ENCODE results near the gene SYNE2. TPM values are rescaled to one million over a fixed set of nuclear protein-coding genes. Genes with fewer than 3 reads are reported as not detected.

Gene SYNE2
- total RNA-seq, 1 experiment from 2014 or later, result 71.1 TPM

DNA sequence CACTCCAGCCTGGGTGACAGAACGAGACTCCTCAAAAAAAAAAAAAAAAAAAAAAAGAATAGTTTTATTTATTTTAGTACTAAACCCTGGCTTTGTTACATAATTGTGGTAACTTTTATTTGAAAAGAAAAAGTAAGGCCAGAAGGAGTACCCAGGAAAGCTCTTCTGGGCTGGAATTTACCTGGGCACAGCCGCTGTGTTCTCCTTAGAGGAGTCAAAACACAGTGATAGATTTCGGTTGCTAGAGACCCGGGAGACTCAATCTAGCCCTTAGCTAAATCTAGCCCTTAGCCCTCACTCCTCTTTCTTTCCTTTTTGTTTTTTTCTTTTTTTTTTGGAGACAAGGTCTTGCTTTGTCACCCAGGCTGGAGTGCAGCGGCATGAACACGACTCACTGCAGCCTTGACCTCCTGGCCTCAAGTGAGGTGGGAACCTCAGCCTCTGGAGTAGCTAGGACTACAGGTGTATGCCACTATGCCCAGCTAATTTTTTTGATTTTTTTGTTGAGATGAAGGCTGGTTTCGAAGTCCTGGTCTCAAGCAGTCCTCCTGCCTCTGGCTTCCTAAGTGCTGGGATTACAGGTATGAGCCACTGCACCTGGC lies 49.7 kb downstream of the SYNE2 start:
- POLR2A ChIA-PET, result no interaction called here
- ATAC-seq, result peak; percentile 26; the same call in 1 of the 2 replicates
- CTCF ChIA-PET, result interaction anchor here (0.9 kb wide), 1 partner anchor 61 kb away, joined by 3 read pairs; no protein-coding TSS in a partner anchor
- Mint-ChIP-seq H3K36me3 (peaks cover 5% of the 10 kb centered on the region), H3K27ac (peak overlapping the region; percentile 67), H3K4me1 (peaks cover 47% of the 10 kb centered on the region), H3K4me3 (no peak overlapping the region), H3K9me3 (peaks cover 16% of the 10 kb centered on the region), H3K27me3 (ENCODE audit: low read depth) (no peaks in the 10 kb centered on the region)
- TF ChIP-seq FOXK1 (CRISPR knock-in tag; IDR thresholded peaks at IDR 0.05) (no peak), ZNF232 (CRISPR knock-in tag; IDR thresholded peaks at IDR 0.05) (no peak), E2F4 (CRISPR knock-in tag; IDR thresholded peaks at IDR 0.05; ENCODE audit: borderline replicate concordance, low read depth) (no peak), ZNF138 (CRISPR knock-in tag; conservative IDR thresholded peaks at IDR 0.05) (no peak), ZNF317 (CRISPR knock-in tag; IDR thresholded peaks at IDR 0.05; ENCODE audit: borderline replicate concordance, low read depth) (no peak), NR2C2 (CRISPR knock-in tag; IDR thresholded peaks at IDR 0.05) (no peak), NR1H2 (CRISPR knock-in tag; IDR thresholded peaks at IDR 0.05) (no peak), ELF4 (CRISPR knock-in tag; IDR thresholded peaks at IDR 0.05; ENCODE audit: low read depth) (no peak), ERG (CRISPR knock-in tag; IDR thresholded peaks at IDR 0.05) (no peak), ETV6 (CRISPR knock-in tag; IDR thresholded peaks at IDR 0.05) (no peak), ZBTB21 (CRISPR knock-in tag; IDR thresholded peaks at IDR 0.05; ENCODE audit: borderline replicate concordance) (no peak), TEAD1 (CRISPR knock-in tag; IDR thresholded peaks at IDR 0.05) (no peak), SOX15 (CRISPR knock-in tag; IDR thresholded peaks at IDR 0.05) (no peak)
- TF ChIP-seq, protein P1, sequence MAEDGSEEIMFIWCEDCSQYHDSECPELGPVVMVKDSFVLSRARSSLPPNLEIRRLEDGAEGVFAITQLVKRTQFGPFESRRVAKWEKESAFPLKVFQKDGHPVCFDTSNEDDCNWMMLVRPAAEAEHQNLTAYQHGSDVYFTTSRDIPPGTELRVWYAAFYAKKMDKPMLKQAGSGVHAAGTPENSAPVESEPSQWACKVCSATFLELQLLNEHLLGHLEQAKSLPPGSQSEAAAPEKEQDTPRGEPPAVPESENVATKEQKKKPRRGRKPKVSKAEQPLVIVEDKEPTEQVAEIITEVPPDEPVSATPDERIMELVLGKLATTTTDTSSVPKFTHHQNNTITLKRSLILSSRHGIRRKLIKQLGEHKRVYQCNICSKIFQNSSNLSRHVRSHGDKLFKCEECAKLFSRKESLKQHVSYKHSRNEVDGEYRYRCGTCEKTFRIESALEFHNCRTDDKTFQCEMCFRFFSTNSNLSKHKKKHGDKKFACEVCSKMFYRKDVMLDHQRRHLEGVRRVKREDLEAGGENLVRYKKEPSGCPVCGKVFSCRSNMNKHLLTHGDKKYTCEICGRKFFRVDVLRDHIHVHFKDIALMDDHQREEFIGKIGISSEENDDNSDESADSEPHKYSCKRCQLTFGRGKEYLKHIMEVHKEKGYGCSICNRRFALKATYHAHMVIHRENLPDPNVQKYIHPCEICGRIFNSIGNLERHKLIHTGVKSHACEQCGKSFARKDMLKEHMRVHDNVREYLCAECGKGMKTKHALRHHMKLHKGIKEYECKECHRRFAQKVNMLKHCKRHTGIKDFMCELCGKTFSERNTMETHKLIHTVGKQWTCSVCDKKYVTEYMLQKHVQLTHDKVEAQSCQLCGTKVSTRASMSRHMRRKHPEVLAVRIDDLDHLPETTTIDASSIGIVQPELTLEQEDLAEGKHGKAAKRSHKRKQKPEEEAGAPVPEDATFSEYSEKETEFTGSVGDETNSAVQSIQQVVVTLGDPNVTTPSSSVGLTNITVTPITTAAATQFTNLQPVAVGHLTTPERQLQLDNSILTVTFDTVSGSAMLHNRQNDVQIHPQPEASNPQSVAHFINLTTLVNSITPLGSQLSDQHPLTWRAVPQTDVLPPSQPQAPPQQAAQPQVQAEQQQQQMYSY (CRISPR knock-in tag; IDR thresholded peaks at IDR 0.05), result no peak
- no peak for DNase-seq (ENCODE audit: low spot score)

DNA sequence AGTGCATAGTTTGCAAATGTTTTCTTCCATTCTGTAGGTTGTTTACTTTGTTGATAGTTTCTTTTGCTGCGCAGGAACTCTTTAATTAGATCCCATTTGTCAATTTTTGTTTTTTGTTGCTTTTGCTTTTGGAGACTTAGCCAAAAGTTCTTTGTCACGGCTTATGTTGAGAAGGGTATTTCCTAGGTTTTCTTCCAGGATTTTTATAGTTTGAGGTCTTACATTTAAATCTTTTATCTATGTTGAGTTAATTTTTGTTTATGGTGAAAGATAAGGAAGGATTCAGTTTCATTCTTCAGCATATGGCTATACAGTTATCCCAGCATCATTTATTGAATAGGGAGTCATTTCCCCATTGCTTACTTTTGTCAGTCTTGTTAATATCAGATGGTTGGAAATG lies 51.9 kb downstream of the SYNE2 start:
- Mint-ChIP-seq H3K9me3 (peaks cover 16% of the 10 kb centered on the region), H3K27ac (no peak overlapping the region), H3K4me3 (no peak overlapping the region), H3K27me3 (ENCODE audit: low read depth) (no peaks in the 10 kb centered on the region), H3K36me3 (peaks cover 5% of the 10 kb centered on the region), H3K4me1 (peaks cover 52% of the 10 kb centered on the region)
- ChIA-PET POLR2A (no interaction called here), CTCF (no interaction called here)
- DNase-seq (ENCODE audit: low spot score), result no peak
- ATAC-seq, result no peak
- TF ChIP-seq, protein P2, sequence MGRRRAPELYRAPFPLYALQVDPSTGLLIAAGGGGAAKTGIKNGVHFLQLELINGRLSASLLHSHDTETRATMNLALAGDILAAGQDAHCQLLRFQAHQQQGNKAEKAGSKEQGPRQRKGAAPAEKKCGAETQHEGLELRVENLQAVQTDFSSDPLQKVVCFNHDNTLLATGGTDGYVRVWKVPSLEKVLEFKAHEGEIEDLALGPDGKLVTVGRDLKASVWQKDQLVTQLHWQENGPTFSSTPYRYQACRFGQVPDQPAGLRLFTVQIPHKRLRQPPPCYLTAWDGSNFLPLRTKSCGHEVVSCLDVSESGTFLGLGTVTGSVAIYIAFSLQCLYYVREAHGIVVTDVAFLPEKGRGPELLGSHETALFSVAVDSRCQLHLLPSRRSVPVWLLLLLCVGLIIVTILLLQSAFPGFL (CRISPR knock-in tag; IDR thresholded peaks at IDR 0.05; ENCODE audit: borderline replicate concordance), result no peak
- TF ChIP-seq FOXP1 (CRISPR knock-in tag; IDR thresholded peaks at IDR 0.05; ENCODE audit: borderline replicate concordance) (no peak), ZNF512 (CRISPR knock-in tag; IDR thresholded peaks at IDR 0.05; ENCODE audit: borderline replicate concordance) (no peak), ZBTB21 (CRISPR knock-in tag; IDR thresholded peaks at IDR 0.05; ENCODE audit: borderline replicate concordance) (no peak), MYBL2 (CRISPR knock-in tag; IDR thresholded peaks at IDR 0.05) (no peak), IRF2 (CRISPR knock-in tag; IDR thresholded peaks at IDR 0.05; ENCODE audit: borderline replicate concordance, low read depth) (no peak), ETV6 (CRISPR knock-in tag; IDR thresholded peaks at IDR 0.05) (no peak), NFE2L1 (CRISPR knock-in tag; IDR thresholded peaks at IDR 0.05) (no peak), JUN (CRISPR knock-in tag; IDR thresholded peaks at IDR 0.05) (no peak)
- TF ChIP-seq, protein P3, sequence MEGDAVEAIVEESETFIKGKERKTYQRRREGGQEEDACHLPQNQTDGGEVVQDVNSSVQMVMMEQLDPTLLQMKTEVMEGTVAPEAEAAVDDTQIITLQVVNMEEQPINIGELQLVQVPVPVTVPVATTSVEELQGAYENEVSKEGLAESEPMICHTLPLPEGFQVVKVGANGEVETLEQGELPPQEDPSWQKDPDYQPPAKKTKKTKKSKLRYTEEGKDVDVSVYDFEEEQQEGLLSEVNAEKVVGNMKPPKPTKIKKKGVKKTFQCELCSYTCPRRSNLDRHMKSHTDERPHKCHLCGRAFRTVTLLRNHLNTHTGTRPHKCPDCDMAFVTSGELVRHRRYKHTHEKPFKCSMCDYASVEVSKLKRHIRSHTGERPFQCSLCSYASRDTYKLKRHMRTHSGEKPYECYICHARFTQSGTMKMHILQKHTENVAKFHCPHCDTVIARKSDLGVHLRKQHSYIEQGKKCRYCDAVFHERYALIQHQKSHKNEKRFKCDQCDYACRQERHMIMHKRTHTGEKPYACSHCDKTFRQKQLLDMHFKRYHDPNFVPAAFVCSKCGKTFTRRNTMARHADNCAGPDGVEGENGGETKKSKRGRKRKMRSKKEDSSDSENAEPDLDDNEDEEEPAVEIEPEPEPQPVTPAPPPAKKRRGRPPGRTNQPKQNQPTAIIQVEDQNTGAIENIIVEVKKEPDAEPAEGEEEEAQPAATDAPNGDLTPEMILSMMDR (IDR thresholded peaks at IDR 0.05), result no peak
- TF ChIP-seq, protein P4, sequence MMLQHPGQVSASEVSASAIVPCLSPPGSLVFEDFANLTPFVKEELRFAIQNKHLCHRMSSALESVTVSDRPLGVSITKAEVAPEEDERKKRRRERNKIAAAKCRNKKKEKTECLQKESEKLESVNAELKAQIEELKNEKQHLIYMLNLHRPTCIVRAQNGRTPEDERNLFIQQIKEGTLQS (CRISPR knock-in tag; conservative IDR thresholded peaks at IDR 0.05), result no peak
